WTC11 (cell line): ENCODE data around the gene NME4.
A peak's percentile ranks its signal among the peaks of the same experiment; 100 is the strongest.

Experiments
- CREB1 ChIP-seq: sonication (generic); formaldehyde crosslinking; IDR thresholded peaks from 2 replicates; pipeline ENCODE4 v1.8.0; 2023; ENCODE audit warnings: mild to moderate bottlenecking, missing genetic modification reagents
- ELF4 ChIP-seq: sonication (generic); formaldehyde crosslinking; IDR thresholded peaks from 2 replicates; pipeline ENCODE4 v1.8.1; 2022; ENCODE audit warnings: low read depth, mild to moderate bottlenecking, moderate library complexity, missing genetic modification reagents
- MAX ChIP-seq: sonication (generic); formaldehyde crosslinking; IDR thresholded peaks from 2 replicates; pipeline ENCODE4 v1.8.0; 2022; ENCODE audit warnings: mild to moderate bottlenecking, missing genetic modification reagents
- TF ChIP-seq, protein P1 (sequence below): fragments of 200-600 bp; IDR thresholded peaks from 2 replicates; pipeline ENCODE4 v1.8.0; 2022; ENCODE audit warnings: antibody characterized with exemption
- TF ChIP-seq, protein P2 (sequence below): sonication (generic); formaldehyde crosslinking; IDR thresholded peaks from 2 replicates; pipeline ENCODE4 v1.8.1; 2022; ENCODE audit warnings: mild to moderate bottlenecking, missing genetic modification reagents, moderate library complexity, borderline replicate concordance
- TF ChIP-seq, protein P3 (sequence below): sonication (generic); formaldehyde crosslinking; conservative IDR thresholded peaks from 2 replicates; pipeline ENCODE4 v1.8.1; 2022; ENCODE audit warnings: mild to moderate bottlenecking, missing genetic modification reagents

DNA sequence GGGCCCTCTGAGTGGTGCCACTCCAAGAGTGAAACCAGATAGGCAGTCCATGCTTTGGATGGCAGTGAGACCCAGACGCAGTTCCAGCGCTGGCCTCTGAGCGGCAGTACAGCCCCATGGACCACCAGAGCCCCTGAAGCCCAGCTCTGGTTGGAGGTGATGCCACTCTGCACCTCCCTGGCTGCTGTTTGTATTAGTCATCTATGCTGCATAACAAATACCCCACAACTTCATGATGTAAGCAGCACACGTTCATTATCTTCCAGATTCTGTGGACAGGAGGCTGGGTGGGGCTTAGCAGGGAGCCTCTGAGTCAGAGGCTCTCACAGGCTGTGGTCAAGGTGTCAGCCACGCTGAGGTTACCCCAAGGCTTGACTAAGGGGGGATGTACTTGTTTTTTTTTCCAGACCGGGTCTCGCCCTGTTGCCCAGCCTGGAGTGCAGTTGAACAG, 5.1 kb upstream of the NME4 start:
- TF ChIP-seq CREB1 (CRISPR knock-in tag) (no peak), ELF4 (CRISPR knock-in tag) (no peak), MAX (CRISPR knock-in tag) (no peak)
- TF ChIP-seq, protein P1, sequence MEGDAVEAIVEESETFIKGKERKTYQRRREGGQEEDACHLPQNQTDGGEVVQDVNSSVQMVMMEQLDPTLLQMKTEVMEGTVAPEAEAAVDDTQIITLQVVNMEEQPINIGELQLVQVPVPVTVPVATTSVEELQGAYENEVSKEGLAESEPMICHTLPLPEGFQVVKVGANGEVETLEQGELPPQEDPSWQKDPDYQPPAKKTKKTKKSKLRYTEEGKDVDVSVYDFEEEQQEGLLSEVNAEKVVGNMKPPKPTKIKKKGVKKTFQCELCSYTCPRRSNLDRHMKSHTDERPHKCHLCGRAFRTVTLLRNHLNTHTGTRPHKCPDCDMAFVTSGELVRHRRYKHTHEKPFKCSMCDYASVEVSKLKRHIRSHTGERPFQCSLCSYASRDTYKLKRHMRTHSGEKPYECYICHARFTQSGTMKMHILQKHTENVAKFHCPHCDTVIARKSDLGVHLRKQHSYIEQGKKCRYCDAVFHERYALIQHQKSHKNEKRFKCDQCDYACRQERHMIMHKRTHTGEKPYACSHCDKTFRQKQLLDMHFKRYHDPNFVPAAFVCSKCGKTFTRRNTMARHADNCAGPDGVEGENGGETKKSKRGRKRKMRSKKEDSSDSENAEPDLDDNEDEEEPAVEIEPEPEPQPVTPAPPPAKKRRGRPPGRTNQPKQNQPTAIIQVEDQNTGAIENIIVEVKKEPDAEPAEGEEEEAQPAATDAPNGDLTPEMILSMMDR: peak; percentile 97
- TF ChIP-seq, protein P2, sequence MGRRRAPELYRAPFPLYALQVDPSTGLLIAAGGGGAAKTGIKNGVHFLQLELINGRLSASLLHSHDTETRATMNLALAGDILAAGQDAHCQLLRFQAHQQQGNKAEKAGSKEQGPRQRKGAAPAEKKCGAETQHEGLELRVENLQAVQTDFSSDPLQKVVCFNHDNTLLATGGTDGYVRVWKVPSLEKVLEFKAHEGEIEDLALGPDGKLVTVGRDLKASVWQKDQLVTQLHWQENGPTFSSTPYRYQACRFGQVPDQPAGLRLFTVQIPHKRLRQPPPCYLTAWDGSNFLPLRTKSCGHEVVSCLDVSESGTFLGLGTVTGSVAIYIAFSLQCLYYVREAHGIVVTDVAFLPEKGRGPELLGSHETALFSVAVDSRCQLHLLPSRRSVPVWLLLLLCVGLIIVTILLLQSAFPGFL (CRISPR knock-in tag): no peak
- TF ChIP-seq, protein P3, sequence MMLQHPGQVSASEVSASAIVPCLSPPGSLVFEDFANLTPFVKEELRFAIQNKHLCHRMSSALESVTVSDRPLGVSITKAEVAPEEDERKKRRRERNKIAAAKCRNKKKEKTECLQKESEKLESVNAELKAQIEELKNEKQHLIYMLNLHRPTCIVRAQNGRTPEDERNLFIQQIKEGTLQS: no peak
